GM21381 (cell line): Measurements from ENCODE around the gene OVOL1.
A peak's percentile ranks its signal among the peaks of the same experiment; 100 is the strongest.

Experiments used
- ATAC-seq: cut with Tn5 transposase; IDR thresholded peaks from one replicate; pipeline ENCODE4 v1.9.1; 2021; ENCODE audit warnings: mild to moderate bottlenecking, moderate library complexity; ENCODE audit not compliant: unreplicated experiment

The OVOL1 gene

GRCh38 chr11:65777821-65778361 is 9.0 kb upstream of the OVOL1 start:
- no peak for ATAC-seq

- no peak for ATAC-seq
Measured at GRCh38 chr11:65778431-65778900, 8.4 kb upstream of the OVOL1 start.

GRCh38 chr11:65778901-65779668 is 7.8 kb upstream of the OVOL1 start:
- ATAC-seq = no peak

GRCh38 chr11:65779669-65779918 is 7.3 kb upstream of the OVOL1 start:
- ATAC-seq = no peak

- peak; percentile 52 for ATAC-seq
Measured at GRCh38 chr11:65779919-65780769, 6.7 kb upstream of the OVOL1 start.

- peak; percentile 54 for ATAC-seq
Measured at GRCh38 chr11:65780770-65781151, 6.1 kb upstream of the OVOL1 start, which contains the start of gene AP5B1. Gene AP5B1, minus strand, starts transcription at chr11:65780976. Its CDS starts 385 bp downstream, at chr11:65780591.

- peak; percentile 24 for ATAC-seq
Measured at GRCh38 chr11:65781152-65781961, 5.5 kb upstream of the OVOL1 start.

- no peak for ATAC-seq
Measured at GRCh38 chr11:65781962-65782815, 4.7 kb upstream of the OVOL1 start.

GRCh38 chr11:65782816-65783228 is 4.0 kb upstream of the OVOL1 start:
- no peak for ATAC-seq

GRCh38 chr11:65785319-65786007 is 1.4 kb upstream of the OVOL1 start:
- ATAC-seq = no peak

GRCh38 chr11:65786008-65786785 is 666 bp upstream of the OVOL1 start:
- ATAC-seq = no peak

- ATAC-seq = no peak
Measured at GRCh38 chr11:65787649-65788622, 1.1 kb downstream of the OVOL1 start.

GRCh38 chr11:65788821-65789220 is 2.0 kb downstream of the OVOL1 start:
- no peak for ATAC-seq

- no peak for ATAC-seq
Measured at GRCh38 chr11:65789230-65790103, 2.6 kb downstream of the OVOL1 start.

GRCh38 chr11:65790104-65790901 is 3.4 kb downstream of the OVOL1 start:
- no peak for ATAC-seq
